CD4-positive, CD25-positive, alpha-beta regulatory T cell (primary cell): ENCODE measurements around the gene AMTN. TPM values are rescaled to one million over a fixed set of nuclear protein-coding genes. Genes with fewer than 3 reads are reported as not detected.

ENCODE experiments used
- ATAC-seq, 2 donors: fragments of 150-1000 bp; cut with Tn5 transposase; one replicate each; pipeline ENCODE4 v1.10.0; 2021; ENCODE audit warnings: low read depth in 2 of 2, moderate number of reproducible peaks in 2 of 2, moderate library complexity in 1 of 2
- DNase-seq, 3 donors: peaks; one replicate each; pipeline versions ENCODE4 v3.0.0 to v3.0.0-alpha.2; 2012 to 2022; ENCODE audit warnings: mixed read lengths in 1 of 3
- H3K27ac ChIP-seq: one replicate; pipeline ENCODE4 v1.7.0; 2013; ENCODE audit warnings: mild to moderate bottlenecking, low read length; ENCODE audit not compliant: insufficient read depth, poor library complexity, severe bottlenecking
- H3K27me3 ChIP-seq: one replicate; pipeline ENCODE4 v1.7.0; 2013; ENCODE audit warnings: low read length; ENCODE audit not compliant: control insufficient read depth, insufficient read depth
- H3K36me3 ChIP-seq: one replicate; pipeline ENCODE4 v1.7.0; 2013; ENCODE audit warnings: mild to moderate bottlenecking, low read length, moderate library complexity; ENCODE audit not compliant: control insufficient read depth, insufficient read depth
- H3K4me1 ChIP-seq: 2 replicates; pipeline ENCODE4 v1.7.0; 2013; ENCODE audit warnings: mild to moderate bottlenecking, low read length; ENCODE audit not compliant: insufficient read depth, control insufficient read depth, poor library complexity, severe bottlenecking
- H3K4me3 ChIP-seq: one replicate; pipeline ENCODE4 v1.7.0; 2013; ENCODE audit warnings: low read depth, mild to moderate bottlenecking, low read length, moderate library complexity
- H3K9me3 ChIP-seq, 2 experiments: 1 replicate in 1 of 2; 2 replicates in 1 of 2; pipeline ENCODE4 v1.7.0; 2013; ENCODE audit warnings: low read length in 2 of 2, mild to moderate bottlenecking in 1 of 2, moderate library complexity in 1 of 2; ENCODE audit not compliant: control insufficient read depth in 2 of 2
- H3K27ac Mint-ChIP-seq, 3 donors: one replicate each; pipeline ENCODE4 v1.8.0; 2020 to 2022; ENCODE audit warnings: mild to moderate bottlenecking in 3 of 3, mixed read lengths in 3 of 3, moderate library complexity in 2 of 3
- H3K27me3 Mint-ChIP-seq: one replicate; pipeline ENCODE4 v1.8.0; 2022; ENCODE audit warnings: mild to moderate bottlenecking, mixed read lengths
- H3K36me3 Mint-ChIP-seq: one replicate; pipeline ENCODE4 v1.8.0; 2020; ENCODE audit warnings: mixed read lengths
- H3K4me1 Mint-ChIP-seq, 4 donors: one replicate each; pipeline ENCODE4 v1.8.0; 2020 to 2022; ENCODE audit warnings: mixed read lengths in 4 of 4, mild to moderate bottlenecking in 1 of 4
- H3K4me3 Mint-ChIP-seq, 4 donors: one replicate each; pipeline ENCODE4 v1.8.0; 2020 to 2022; ENCODE audit warnings: mild to moderate bottlenecking in 4 of 4, mixed read lengths in 4 of 4, moderate library complexity in 3 of 4
- H3K9me3 Mint-ChIP-seq, 7 donors: one replicate each; pipeline ENCODE4 v1.8.0; 2020 to 2022; ENCODE audit warnings: mixed read lengths in 7 of 7, mild to moderate bottlenecking in 3 of 7, moderate library complexity in 2 of 7
- polyA plus RNA-seq, 4 donors: library from polyadenylated mRNA; unstranded; fragments of 300-500 nt; fragmentation: Illumina TruSeq; gene quantifications; one replicate each; pipeline ENCODE4 v1.2.3, GENCODE V29; 2021
- total RNA-seq: library from RNA; stranded (reverse); gene quantifications from one replicate; pipeline ENCODE4 v1.2.3, GENCODE V29; 2022

AMTN gene
- total and polyA plus RNA-seq, 5 donors from 2014 or later: not detected

GRCh38 chr4:70508801-70509200 lies 9.6 kb upstream of the AMTN start:
- H3K9me3 Mint-ChIP-seq: no peaks in the 10 kb centered on the region
- no peak for ATAC-seq

GRCh38 chr4:70511365-70511764 lies 7.0 kb upstream of the AMTN start:
- Histone ChIP-seq H3K27ac (no peak overlapping the region), H3K27me3 (no peaks in the 10 kb centered on the region), H3K36me3 (no peaks in the 10 kb centered on the region), H3K4me3 (no peak overlapping the region), H3K4me1 (no peaks in the 10 kb centered on the region), H3K9me3 (no peaks in the 10 kb centered on the region)
- H3K4me1 Mint-ChIP-seq: no peaks in the 10 kb centered on the region
- no peak overlapping the region for H3K27ac Mint-ChIP-seq
- no peak overlapping the region for H3K4me3 Mint-ChIP-seq
- no peak for ATAC-seq
- no peak for DNase-seq
- H3K36me3 Mint-ChIP-seq: no peaks in the 10 kb centered on the region
- no peaks in the 10 kb centered on the region for H3K27me3 Mint-ChIP-seq
- no peaks in the 10 kb centered on the region for H3K9me3 Mint-ChIP-seq

More at GRCh38 chr4:70508801-70509200, 9.6 kb upstream of the AMTN start:
- H3K27me3 Mint-ChIP-seq: no peaks in the 10 kb centered on the region
- H3K4me1 Mint-ChIP-seq: no peaks in the 10 kb centered on the region
- Histone ChIP-seq H3K36me3 (no peaks in the 10 kb centered on the region), H3K27ac (no peak overlapping the region), H3K4me1 (no peaks in the 10 kb centered on the region), H3K4me3 (no peak overlapping the region), H3K9me3 (no peaks in the 10 kb centered on the region), H3K27me3 (no peaks in the 10 kb centered on the region)
- DNase-seq: no peak
- H3K4me3 Mint-ChIP-seq: no peak overlapping the region
- no peaks in the 10 kb centered on the region for H3K36me3 Mint-ChIP-seq
- no peak overlapping the region for H3K27ac Mint-ChIP-seq

- H3K4me3 Mint-ChIP-seq: no peak overlapping the region
- H3K27me3 ChIP-seq: no peaks in the 10 kb centered on the region
Measured at GRCh38 chr4:70515367-70516250, 2.8 kb upstream of the AMTN start.

GRCh38 chr4:70518716-70519115 lies 347 bp downstream of the AMTN start:
- Histone ChIP-seq H3K9me3 (no peaks in the 10 kb centered on the region), H3K27ac (no peak overlapping the region), H3K27me3 (no peaks in the 10 kb centered on the region), H3K4me3 (no peak overlapping the region), H3K36me3 (no peaks in the 10 kb centered on the region), H3K4me1 (no peaks in the 10 kb centered on the region)
- H3K36me3 Mint-ChIP-seq: no peaks in the 10 kb centered on the region
- DNase-seq: no peak
- H3K4me3 Mint-ChIP-seq: no peak overlapping the region
- H3K9me3 Mint-ChIP-seq: peaks cover 0 to 2% (median 0%) of the 10 kb centered on the region in 7 donors
- H3K27me3 Mint-ChIP-seq: peaks cover 4% of the 10 kb centered on the region
- no peaks in the 10 kb centered on the region for H3K4me1 Mint-ChIP-seq
- no peak overlapping the region for H3K27ac Mint-ChIP-seq
- no peak for ATAC-seq

More at GRCh38 chr4:70515367-70516250, 2.8 kb upstream of the AMTN start:
- ATAC-seq (no peak), DNase-seq (no peak)
- no peaks in the 10 kb centered on the region for H3K9me3 ChIP-seq
- H3K36me3 ChIP-seq: no peaks in the 10 kb centered on the region
- H3K4me3 ChIP-seq: no peak overlapping the region
- H3K27ac Mint-ChIP-seq: no peak overlapping the region
- peaks cover 4% of the 10 kb centered on the region for H3K27me3 Mint-ChIP-seq
- H3K36me3 Mint-ChIP-seq: no peaks in the 10 kb centered on the region
- no peaks in the 10 kb centered on the region for H3K9me3 Mint-ChIP-seq
- no peak overlapping the region for H3K27ac ChIP-seq
- no peaks in the 10 kb centered on the region for H3K4me1 ChIP-seq
- no peaks in the 10 kb centered on the region for H3K4me1 Mint-ChIP-seq

GRCh38 chr4:70522626-70523025 lies 4.3 kb downstream of the AMTN start:
- H3K9me3 ChIP-seq: no peaks in the 10 kb centered on the region
- Mint-ChIP-seq H3K27me3 (no peaks in the 10 kb centered on the region), H3K27ac (no peak overlapping the region), H3K9me3 (peaks cover 0 to 2% (median 0%) of the 10 kb centered on the region in 7 donors), H3K4me3 (no peak overlapping the region), H3K36me3 (no peaks in the 10 kb centered on the region), H3K4me1 (no peaks in the 10 kb centered on the region)
- ATAC-seq (no peak), DNase-seq (no peak)
- H3K36me3 ChIP-seq: no peaks in the 10 kb centered on the region
- H3K27ac ChIP-seq: no peak overlapping the region
- H3K4me3 ChIP-seq: no peak overlapping the region
- H3K4me1 ChIP-seq: no peaks in the 10 kb centered on the region
- H3K27me3 ChIP-seq: no peaks in the 10 kb centered on the region

- no peaks in the 10 kb centered on the region for H3K27me3 ChIP-seq
- H3K4me1 ChIP-seq: no peaks in the 10 kb centered on the region
- no peak overlapping the region for H3K27ac Mint-ChIP-seq
- no peak overlapping the region for H3K4me3 ChIP-seq
- H3K9me3 ChIP-seq: no peaks in the 10 kb centered on the region
- DNase-seq (no peak), ATAC-seq (no peak)
- no peaks in the 10 kb centered on the region for H3K4me1 Mint-ChIP-seq
- H3K27ac ChIP-seq: no peak overlapping the region
- H3K27me3 Mint-ChIP-seq: peaks cover 10% of the 10 kb centered on the region
- no peaks in the 10 kb centered on the region for H3K36me3 Mint-ChIP-seq
- no peaks in the 10 kb centered on the region for H3K36me3 ChIP-seq
- peaks cover 0 to 1% (median 0%) of the 10 kb centered on the region in 7 donors for H3K9me3 Mint-ChIP-seq
- no peak overlapping the region for H3K4me3 Mint-ChIP-seq
Measured at GRCh38 chr4:70530997-70531396, 12.6 kb downstream of the AMTN start.

GRCh38 chr4:70531981-70532380 lies 13.6 kb downstream of the AMTN start:
- peaks cover 0 to 1% (median 0%) of the 10 kb centered on the region in 7 donors for H3K9me3 Mint-ChIP-seq
- H3K4me3 Mint-ChIP-seq: no peak overlapping the region
- ATAC-seq: no peak
- H3K36me3 Mint-ChIP-seq: no peaks in the 10 kb centered on the region
- H3K27ac Mint-ChIP-seq: no peak overlapping the region
- Histone ChIP-seq H3K9me3 (no peaks in the 10 kb centered on the region), H3K4me3 (no peak overlapping the region), H3K4me1 (no peaks in the 10 kb centered on the region), H3K36me3 (no peaks in the 10 kb centered on the region), H3K27ac (no peak overlapping the region), H3K27me3 (no peaks in the 10 kb centered on the region)
- no peaks in the 10 kb centered on the region for H3K4me1 Mint-ChIP-seq
- no peak for DNase-seq
- H3K27me3 Mint-ChIP-seq: peaks cover 10% of the 10 kb centered on the region

- Mint-ChIP-seq H3K4me3 (no peak overlapping the region), H3K27me3 (peaks cover 9% of the 10 kb centered on the region), H3K27ac (no peak overlapping the region), H3K36me3 (no peaks in the 10 kb centered on the region), H3K9me3 (peaks cover 0 to 2% (median 0%) of the 10 kb centered on the region in 7 donors), H3K4me1 (no peaks in the 10 kb centered on the region)
- no peak for DNase-seq
- Histone ChIP-seq H3K27me3 (no peaks in the 10 kb centered on the region), H3K9me3 (no peaks in the 10 kb centered on the region), H3K27ac (no peak overlapping the region), H3K4me1 (no peaks in the 10 kb centered on the region), H3K36me3 (no peaks in the 10 kb centered on the region), H3K4me3 (no peak overlapping the region)
- no peak for ATAC-seq
Measured at GRCh38 chr4:70533211-70533610, 14.8 kb downstream of the AMTN start.
